ENCODE data around the gene BZW2. TPM values are rescaled to one million over a fixed set of nuclear protein-coding genes. Genes with fewer than 3 reads are reported as not detected.

The BZW2 gene
- total RNA-seq, 4 donors from 2014 or later = 43.6 to 82.4 (median 64.8) TPM

- Histone ChIP-seq H3K4me3 (no peak overlapping the region), H3K36me3 (no peaks in the 10 kb centered on the region), H3K4me1 (peaks cover 4 to 93% (median 10%) of the 10 kb centered on the region in 3 donors), H3K27me3 (no peaks in the 10 kb centered on the region), H3K27ac (peak overlapping the region in 3 of 4 donors; percentile 16 to 63 (median 47)), H3K9me3 (no peaks in the 10 kb centered on the region)
- no peak for ATAC-seq
- WGBS, 2 donors (ENCODE audit: low coverage in 1 of 2) = 18 to 59% methylated on average over 5 to 7 of the region's 7 CpGs
- TF ChIP-seq CTCF (IDR thresholded peaks at IDR 0.05) = no peak
- no peak for TF ChIP-seq EP300 (IDR thresholded peaks at IDR 0.05)
- no peak for TF ChIP-seq POLR2AphosphoS5 (IDR thresholded peaks at IDR 0.05)
- TF ChIP-seq POLR2A (IDR thresholded peaks at IDR 0.05) = no peak
Observed at GRCh38 chr7:16638282-16639280, 7.4 kb upstream of the BZW2 start.

- Histone ChIP-seq H3K27ac (peak overlapping the region; percentile 69 to 96 (median 96)), H3K4me1 (peaks cover 0 to 71% (median 18%) of the 10 kb centered on the region in 3 donors), H3K4me3 (peak overlapping the region; percentile 70 to 79), H3K27me3 (no peaks in the 10 kb centered on the region), H3K9me3 (no peaks in the 10 kb centered on the region), H3K36me3 (no peaks in the 10 kb centered on the region)
- TF ChIP-seq POLR2A (IDR thresholded peaks at IDR 0.05) (no peak), CTCF (IDR thresholded peaks at IDR 0.05) (no peak), POLR2AphosphoS5 (IDR thresholded peaks at IDR 0.05) (no peak), EP300 (IDR thresholded peaks at IDR 0.05) (no peak)
- 15 to 52% methylated on average over 4 of the region's 4 CpGs for WGBS, 2 donors (ENCODE audit: low coverage in 1 of 2)
- no peak for ATAC-seq
Observed at GRCh38 chr7:16644157-16644556, 1.8 kb upstream of the BZW2 start.

- TF ChIP-seq POLR2AphosphoS5 (IDR thresholded peaks at IDR 0.05) (no peak), CTCF (IDR thresholded peaks at IDR 0.05) (no peak), POLR2A (IDR thresholded peaks at IDR 0.05) (no peak), EP300 (IDR thresholded peaks at IDR 0.05) (no peak)
- Histone ChIP-seq H3K27ac (peak overlapping the region; percentile 69 to 96 (median 96)), H3K9me3 (no peaks in the 10 kb centered on the region), H3K4me1 (peaks cover 0 to 75% (median 18%) of the 10 kb centered on the region in 3 donors), H3K27me3 (no peaks in the 10 kb centered on the region), H3K36me3 (no peaks in the 10 kb centered on the region), H3K4me3 (peak overlapping the region; percentile 70 to 79)
- 0 to 2% methylated on average over 7 to 12 of the region's 57 CpGs for WGBS, 2 donors (ENCODE audit: low coverage in 1 of 2)
- peak; percentile 40 for ATAC-seq
Observed at GRCh38 chr7:16644636-16645592, 1.1 kb upstream of the BZW2 start.

- ATAC-seq = peak; percentile 12
- Histone ChIP-seq H3K4me1 (peaks cover 4 to 78% (median 21%) of the 10 kb centered on the region in 3 donors), H3K36me3 (no peaks in the 10 kb centered on the region), H3K27ac (peak overlapping the region; percentile 64 to 96 (median 96)), H3K9me3 (no peaks in the 10 kb centered on the region), H3K27me3 (no peaks in the 10 kb centered on the region), H3K4me3 (peak overlapping the region; percentile 70 to 90)
- no peak for TF ChIP-seq CTCF (IDR thresholded peaks at IDR 0.05)
- TF ChIP-seq EP300 (IDR thresholded peaks at IDR 0.05) = no peak
- no peak for TF ChIP-seq POLR2AphosphoS5 (IDR thresholded peaks at IDR 0.05)
- TF ChIP-seq POLR2A (IDR thresholded peaks at IDR 0.05) = no peak
- WGBS, 2 donors (ENCODE audit: low coverage in 1 of 2) = 0 to 2% methylated on average over 4 to 7 of the region's 29 CpGs
Observed at GRCh38 chr7:16646472-16647072, 591 bp downstream of the BZW2 start.
